ENCODE measurements around the gene FUBP3. TPM values are rescaled to one million over a fixed set of nuclear protein-coding genes. Genes with fewer than 3 reads are reported as not detected.

The FUBP3 gene
- total RNA-seq, 1 experiment from 2014 or later = 78.6 TPM

DNA sequence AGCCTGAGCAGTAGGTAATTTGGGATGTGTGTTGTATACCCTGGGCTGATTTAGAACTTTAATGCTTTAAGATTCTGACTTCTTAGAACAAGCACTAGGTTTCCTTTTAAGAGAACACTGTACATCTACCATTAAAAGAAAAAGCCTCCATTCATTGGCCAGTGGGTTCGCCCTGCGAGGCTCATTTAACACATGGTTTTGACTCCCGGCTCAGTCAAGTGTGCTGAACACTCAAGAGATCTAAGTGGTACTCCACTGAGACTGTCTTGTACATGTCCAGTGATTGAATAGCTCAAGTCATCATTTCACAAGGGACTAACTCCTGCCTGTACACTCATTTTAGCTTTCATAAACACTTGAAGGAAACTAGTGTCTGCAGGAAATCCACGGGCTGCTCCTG is 3.9 kb downstream of the FUBP3 start:
- Histone ChIP-seq H4K5ac (ENCODE audit: insufficient read length, low read depth, low read length) (no peak overlapping the region), H3K14ac (ENCODE audit: insufficient read depth, low read length) (no peak overlapping the region), H4K91ac (ENCODE audit: insufficient read length, low read depth, low read length) (no peak overlapping the region), H2BK15ac (ENCODE audit: low read depth, low read length) (no peak overlapping the region), H3K4ac (ENCODE audit: low read depth, low read length) (no peak overlapping the region), H2BK20ac (ENCODE audit: low read depth, low read length, poor library complexity, severe bottlenecking) (no peak overlapping the region), H2BK12ac (ENCODE audit: insufficient read length, low read depth, low read length) (no peak overlapping the region), H2BK5ac (ENCODE audit: insufficient read length, low read length) (no peak overlapping the region), H3K9ac (ENCODE audit: extremely low read depth, insufficient read length, low read length) (no peak overlapping the region), H3K79me2 (ENCODE audit: insufficient read depth, low read length) (peaks cover 23% of the 10 kb centered on the region; the same call in 1 of the 2 replicates), H2AK5ac (ENCODE audit: insufficient read length, low read length) (no peak overlapping the region), H3K4me2 (ENCODE audit: insufficient read depth, insufficient read length, low read length) (no peak overlapping the region), H3K56ac (ENCODE audit: insufficient read length, low read depth, low read length) (no peak overlapping the region), H3K79me1 (ENCODE audit: insufficient read depth, low read depth, low read length, poor library complexity, severe bottlenecking) (peaks cover 8% of the 10 kb centered on the region), H3T11ph (ENCODE audit: low read length) (no peak overlapping the region), H2BK120ac (ENCODE audit: low read depth, low read length, poor library complexity, severe bottlenecking) (no peak overlapping the region), H4K20me1 (ENCODE audit: control insufficient read depth, insufficient read depth, insufficient read length) (no peaks in the 10 kb centered on the region), H3K23ac (ENCODE audit: insufficient read length, low read depth, low read length) (no peak overlapping the region), H3K9me3 (ENCODE audit: control insufficient read depth, low read depth, low read length) (no peaks in the 10 kb centered on the region), H3K18ac (ENCODE audit: insufficient read length, low read depth, low read length) (no peak overlapping the region), H3K23me2 (ENCODE audit: insufficient read length, low read depth, low read length, poor library complexity, severe bottlenecking) (peaks cover 12% of the 10 kb centered on the region), H3K27ac (ENCODE audit: insufficient read length, low read depth, low read length) (no peak overlapping the region), H3K4me1 (ENCODE audit: insufficient read depth, low read length) (no peaks in the 10 kb centered on the region), H3K27me3 (ENCODE audit: insufficient read depth, low read length) (no peaks in the 10 kb centered on the region), H2AFZ (ENCODE audit: low read length) (no peak overlapping the region), H4K8ac (replicated peaks; ENCODE audit: insufficient read length, low read depth, low read length) (no peak overlapping the region)
- WGBS (ENCODE audit: extremely low coverage, insufficient read length, low lambda C conversion rate) = no CpG with 5 or more reads among the region's 4 CpGs
- no peaks in the 10 kb centered on the region for H3K27me3 Mint-ChIP-seq (ENCODE audit: low read depth)
- H3K27ac Mint-ChIP-seq = no peak overlapping the region
- peaks cover 0 to 26% (median 16%) of the 10 kb centered on the region in 3 experiments; a peak in 6 of 7 replicates for H3K36me3 Mint-ChIP-seq (ENCODE audit: insufficient read depth in 1 of 3, low read depth in 3 of 3)
- no peak overlapping the region for H3K4me3 Mint-ChIP-seq
- DNase-seq = no peak
- peaks cover 12 to 17% of the 10 kb centered on the region in 2 experiments for H3K4me1 Mint-ChIP-seq
- H3K9me3 Mint-ChIP-seq = no peaks in the 10 kb centered on the region
- TF ChIP-seq, protein P1, sequence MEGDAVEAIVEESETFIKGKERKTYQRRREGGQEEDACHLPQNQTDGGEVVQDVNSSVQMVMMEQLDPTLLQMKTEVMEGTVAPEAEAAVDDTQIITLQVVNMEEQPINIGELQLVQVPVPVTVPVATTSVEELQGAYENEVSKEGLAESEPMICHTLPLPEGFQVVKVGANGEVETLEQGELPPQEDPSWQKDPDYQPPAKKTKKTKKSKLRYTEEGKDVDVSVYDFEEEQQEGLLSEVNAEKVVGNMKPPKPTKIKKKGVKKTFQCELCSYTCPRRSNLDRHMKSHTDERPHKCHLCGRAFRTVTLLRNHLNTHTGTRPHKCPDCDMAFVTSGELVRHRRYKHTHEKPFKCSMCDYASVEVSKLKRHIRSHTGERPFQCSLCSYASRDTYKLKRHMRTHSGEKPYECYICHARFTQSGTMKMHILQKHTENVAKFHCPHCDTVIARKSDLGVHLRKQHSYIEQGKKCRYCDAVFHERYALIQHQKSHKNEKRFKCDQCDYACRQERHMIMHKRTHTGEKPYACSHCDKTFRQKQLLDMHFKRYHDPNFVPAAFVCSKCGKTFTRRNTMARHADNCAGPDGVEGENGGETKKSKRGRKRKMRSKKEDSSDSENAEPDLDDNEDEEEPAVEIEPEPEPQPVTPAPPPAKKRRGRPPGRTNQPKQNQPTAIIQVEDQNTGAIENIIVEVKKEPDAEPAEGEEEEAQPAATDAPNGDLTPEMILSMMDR (conservative IDR thresholded peaks at IDR 0.05) = no peak

Data from H9 (cell line).